ENCODE results near the gene SCRT2. TPM values are rescaled to one million over a fixed set of nuclear protein-coding genes. Genes with fewer than 3 reads are reported as not detected.

SCRT2 gene
- total and polyA plus RNA-seq, 2 of the 8 experiments (the other 6 are each of a cell fraction or from before 2014, with no cell fraction given) = 0.12 to 0.34 TPM

DNA sequence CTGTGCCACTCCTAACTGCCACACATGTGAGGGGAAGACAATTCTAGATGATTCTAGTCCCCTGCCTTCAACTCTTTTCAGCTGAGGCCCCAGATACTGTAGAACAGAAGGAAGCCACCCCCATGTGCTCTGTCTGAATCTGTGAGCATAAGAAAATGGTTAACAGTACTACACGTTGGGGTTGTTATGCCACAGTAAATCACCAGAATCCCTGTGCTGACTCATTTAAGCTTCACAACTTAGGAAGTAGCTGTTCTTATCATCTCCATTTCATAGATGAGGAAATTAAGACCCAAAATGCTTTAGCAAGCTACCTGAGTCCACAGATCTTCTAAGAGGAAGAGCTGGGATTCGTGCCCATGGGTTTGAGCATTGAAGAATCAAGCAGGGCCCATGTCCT is 27.4 kb upstream of the SCRT2 start:
- no peak overlapping the region for H2BK12ac ChIP-seq (ENCODE audit: low read depth, low read length)
- no peak overlapping the region for H2BK20ac ChIP-seq (ENCODE audit: low read length)
- no peak overlapping the region for H3K27ac ChIP-seq (ENCODE audit: low read depth, low read length)
- no peaks in the 10 kb centered on the region; a peak in 1 of 7 replicates for H3K27me3 ChIP-seq (replicated peaks in 1 of 4; ENCODE audit: control insufficient read depth in 3 of 4, extremely low read depth in 1 of 4, insufficient read depth in 3 of 4, low read length in 3 of 4)
- peaks cover 7 to 16% (median 10%) of the 10 kb centered on the region in 4 experiments for H3K4me1 ChIP-seq (replicated peaks in 1 of 4; ENCODE audit: control insufficient read depth in 3 of 4, insufficient read depth in 4 of 4, low read length in 3 of 4)
- H3K9ac ChIP-seq (replicated peaks in 1 of 4; ENCODE audit: extremely low read depth in 1 of 4, low read depth in 3 of 4, low read length in 3 of 4) = no peak overlapping the region
- no peak overlapping the region for H4K91ac ChIP-seq (replicated peaks; ENCODE audit: insufficient read length, low read length)
- no peaks in the 10 kb centered on the region for H3K9me3 ChIP-seq (ENCODE audit: insufficient read depth in 2 of 2, low read depth in 1 of 2, low read length in 1 of 2)
- H2BK5ac ChIP-seq (ENCODE audit: low read depth, low read length) = no peak overlapping the region
- H3K23me2 ChIP-seq (ENCODE audit: low read depth, low read length) = no peaks in the 10 kb centered on the region
- no peak overlapping the region for H3K4me3 ChIP-seq (ENCODE audit: extremely low read depth in 1 of 4, insufficient read depth in 2 of 4, low read depth in 3 of 4, low read length in 4 of 4)
- ChIA-PET CTCF (ENCODE audit: partially characterized antibody) (interaction anchor here (0.7 to 4.7 kb wide), 7 partner anchors 8 to 88 kb away, joined by 3 to 17 read pairs (median 3); no protein-coding TSS in a partner anchor), POLR2A (ENCODE audit: partially characterized antibody) (interaction anchor here (1.2 to 1.6 kb wide), 2 partner anchors 52 to 160 kb away, joined by 3 to 4 read pairs; partner anchors contain the start of gene CSNK2A1)
- H3K18ac ChIP-seq (ENCODE audit: extremely low read depth, low read length) = no peak overlapping the region
- TF ChIP-seq YY1 (IDR thresholded peaks at IDR 0.05; ENCODE audit: low read depth, low read length) (no peak), SAP30 (IDR thresholded peaks at IDR 0.05; ENCODE audit: insufficient read depth, insufficient replicate concordance, low read length) (no peak), SP4 (IDR thresholded peaks at IDR 0.05; ENCODE audit: low read length) (no peak), TBP (IDR thresholded peaks at IDR 0.05; ENCODE audit: low read depth, low read length) (no peak), RAD21 (IDR thresholded peaks at IDR 0.05 in 1 of 2, conservative IDR thresholded peaks at IDR 0.05 in 1 of 2; ENCODE audit: low read depth in 2 of 2, low read length in 2 of 2) (no peak), FOSL1 (IDR thresholded peaks at IDR 0.05; ENCODE audit: insufficient read depth, low read depth, low read length) (no peak), HDAC2 (IDR thresholded peaks at IDR 0.05; ENCODE audit: borderline replicate concordance in 1 of 2, low read depth in 2 of 2, low read length in 2 of 2) (no peak), ASH2L (IDR thresholded peaks at IDR 0.05; ENCODE audit: low read length) (no peak), BCL11A (IDR thresholded peaks at IDR 0.05; ENCODE audit: low read depth in 2 of 2, low read length in 2 of 2) (no peak), ZNF274 (IDR thresholded peaks at IDR 0.05; ENCODE audit: borderline replicate concordance, extremely low read depth, low read length) (no peak), PHF8 (conservative IDR thresholded peaks at IDR 0.05; ENCODE audit: low read depth, low read length) (no peak), SP2 (IDR thresholded peaks at IDR 0.05; ENCODE audit: low read length) (no peak)
- no peak overlapping the region for H3K56ac ChIP-seq (replicated peaks; ENCODE audit: insufficient read length, low read depth, low read length)
- FAIRE-seq (no peak), DNase-seq (ENCODE audit: low read depth in 1 of 2, low spot score in 2 of 2) (no peak)
- no peak overlapping the region for H3K4me2 ChIP-seq (ENCODE audit: insufficient read depth in 1 of 2, low read depth in 2 of 2, low read length in 2 of 2)
- no peaks in the 10 kb centered on the region for H3K36me3 ChIP-seq (ENCODE audit: control insufficient read depth in 2 of 4, insufficient read depth in 4 of 4, low read length in 3 of 4)
- WGBS, 2 experiments (ENCODE audit: extremely low coverage in 1 of 2, insufficient coverage in 1 of 2, insufficient read length in 1 of 2, insufficient replicate concordance in 2 of 2, low coverage in 1 of 2, low lambda C conversion rate in 2 of 2, missing lambda C conversion rate in 1 of 2) = 92% methylated on average over 1 of the region's 2 CpGs; no CpG with 5 or more reads in 1 of the 2 experiments
- H2AK5ac ChIP-seq (ENCODE audit: low read depth, low read length) = no peak overlapping the region
- H3K79me1 ChIP-seq (ENCODE audit: low read depth, low read length) = no peaks in the 10 kb centered on the region
- H4K20me1 ChIP-seq (replicated peaks in 1 of 2; ENCODE audit: control insufficient read depth in 1 of 2, insufficient read depth in 2 of 2, low read length in 2 of 2) = no peaks in the 10 kb centered on the region
- no peak overlapping the region for H4K5ac ChIP-seq (ENCODE audit: insufficient read length, low read depth, low read length)
- no peak overlapping the region for H3K14ac ChIP-seq (ENCODE audit: insufficient read length)
- 0 out of 2 replicates have a peak overlapping the region, but pooled peaks have one; percentile 74 for H2BK15ac ChIP-seq (ENCODE audit: low read length)
- no peak overlapping the region for H3K4ac ChIP-seq (replicated peaks; ENCODE audit: insufficient read length, low read depth, low read length)
- H3K23ac ChIP-seq (ENCODE audit: insufficient read length) = no peak overlapping the region
- H2BK120ac ChIP-seq (replicated peaks; ENCODE audit: low read depth, low read length) = no peak overlapping the region
- no peak overlapping the region for H4K8ac ChIP-seq (ENCODE audit: extremely low read depth, insufficient read depth, low read length)
- H2AFZ ChIP-seq (ENCODE audit: low read length) = no peak overlapping the region
- H3K79me2 ChIP-seq (ENCODE audit: control insufficient read depth in 1 of 2, insufficient read depth in 2 of 2, low read length in 2 of 2) = no peaks in the 10 kb centered on the region
